ENCODE measurements around the gene DCTN4.
A peak's percentile ranks its signal among the peaks of the same experiment; 100 is the strongest.

Gene DCTN4

GRCh38 chr5:150676578-150676977 is 82.2 kb downstream of the DCTN4 start:
- H3K4me3 ChIP-seq (ENCODE audit: low read length): no peak overlapping the region
- no peak for TF ChIP-seq ZNF274 (IDR thresholded peaks at IDR 0.05; ENCODE audit: low read depth, low read length)

- no peak for TF ChIP-seq ZNF274 (IDR thresholded peaks at IDR 0.05; ENCODE audit: low read depth, low read length)
- no peak overlapping the region for H3K4me3 ChIP-seq (ENCODE audit: low read length)
Measured at GRCh38 chr5:150675069-150675468, 83.7 kb downstream of the DCTN4 start.

GRCh38 chr5:150674341-150674821 is 84.4 kb downstream of the DCTN4 start:
- H3K4me3 ChIP-seq (ENCODE audit: low read length): no peak overlapping the region

GRCh38 chr5:150672884-150673275 is 85.9 kb downstream of the DCTN4 start:
- H3K4me3 ChIP-seq (ENCODE audit: low read length): no peak overlapping the region
- no peak for TF ChIP-seq ZNF274 (IDR thresholded peaks at IDR 0.05; ENCODE audit: low read depth, low read length)

More at GRCh38 chr5:150674341-150674821, 84.4 kb downstream of the DCTN4 start:
- TF ChIP-seq ZNF274 (IDR thresholded peaks at IDR 0.05; ENCODE audit: low read depth, low read length): no peak

- no peak for TF ChIP-seq ZNF274 (IDR thresholded peaks at IDR 0.05; ENCODE audit: low read depth, low read length)
- peak overlapping the region; percentile 49; the same call in 1 of the 2 replicates for H3K4me3 ChIP-seq (ENCODE audit: low read length)
Measured at GRCh38 chr5:150672237-150672883, 86.5 kb downstream of the DCTN4 start.

- peak overlapping the region; percentile 49; the same call in 1 of the 2 replicates for H3K4me3 ChIP-seq (ENCODE audit: low read length)
- no peak for TF ChIP-seq ZNF274 (IDR thresholded peaks at IDR 0.05; ENCODE audit: low read depth, low read length)
Measured at GRCh38 chr5:150671509-150672236, 87.1 kb downstream of the DCTN4 start.

GRCh38 chr5:150670948-150671310 is 87.9 kb downstream of the DCTN4 start:
- no peak for TF ChIP-seq ZNF274 (IDR thresholded peaks at IDR 0.05; ENCODE audit: low read depth, low read length)
- H3K4me3 ChIP-seq (ENCODE audit: low read length): no peak overlapping the region

GRCh38 chr5:150670275-150670947 is 88.4 kb downstream of the DCTN4 start:
- TF ChIP-seq ZNF274 (IDR thresholded peaks at IDR 0.05; ENCODE audit: low read depth, low read length): no peak

GRCh38 chr5:150665044-150665443 is 93.8 kb downstream of the DCTN4 start:
- H3K4me3 ChIP-seq (ENCODE audit: low read length): no peak overlapping the region
- TF ChIP-seq ZNF274 (IDR thresholded peaks at IDR 0.05; ENCODE audit: low read depth, low read length): no peak

More at GRCh38 chr5:150670275-150670947, 88.4 kb downstream of the DCTN4 start:
- no peak overlapping the region for H3K4me3 ChIP-seq (ENCODE audit: low read length)

GRCh38 chr5:150663936-150664335 is 94.9 kb downstream of the DCTN4 start:
- TF ChIP-seq ZNF274 (IDR thresholded peaks at IDR 0.05; ENCODE audit: low read depth, low read length): no peak
- H3K4me3 ChIP-seq (ENCODE audit: low read length): no peak overlapping the region

GRCh38 chr5:150662731-150663516 is 95.9 kb downstream of the DCTN4 start:
- TF ChIP-seq ZNF274 (IDR thresholded peaks at IDR 0.05; ENCODE audit: low read depth, low read length): no peak

GRCh38 chr5:150661821-150662596 is 96.8 kb downstream of the DCTN4 start:
- TF ChIP-seq ZNF274 (IDR thresholded peaks at IDR 0.05; ENCODE audit: low read depth, low read length): no peak

More at GRCh38 chr5:150662731-150663516, 95.9 kb downstream of the DCTN4 start:
- H3K4me3 ChIP-seq (ENCODE audit: low read length): no peak overlapping the region

GRCh38 chr5:150661086-150661485 is 97.7 kb downstream of the DCTN4 start, which contains the start of gene MYOZ3:
TSS of gene MYOZ3 (plus strand) at chr5:150661251. CDS start at chr5:150662942, 1,691 bp downstream.
- no peak for TF ChIP-seq ZNF274 (IDR thresholded peaks at IDR 0.05; ENCODE audit: low read depth, low read length)
- no peak within 1 kb of the TSS for H3K4me3 ChIP-seq (ENCODE audit: low read length)

More at GRCh38 chr5:150661821-150662596, 96.8 kb downstream of the DCTN4 start:
- no peak overlapping the region for H3K4me3 ChIP-seq (ENCODE audit: low read length)

Data from GM08714 (cell line).